ENCODE data around the gene TBCD.

Gene TBCD

GRCh38 chr17:82908543-82909160, 156.8 kb downstream of the TBCD start:
- no peak for DNase-seq (ENCODE audit: low read depth)
- H3K4me3 ChIP-seq (ENCODE audit: low read depth, low read length): no peak overlapping the region
- in situ Hi-C loops (cut with HindIII; ENCODE audit: low sequenced_read_pairs): no loop called here
- no peak for TF ChIP-seq CTCF (IDR thresholded peaks at IDR 0.05; ENCODE audit: low read depth, low read length, missing control alignments)

- in situ Hi-C loops (cut with HindIII; ENCODE audit: low sequenced_read_pairs): no loop called here
- TF ChIP-seq CTCF (IDR thresholded peaks at IDR 0.05; ENCODE audit: low read depth, low read length, missing control alignments): no peak
Observed at GRCh38 chr17:82909322-82909904, 157.5 kb downstream of the TBCD start.

GRCh38 chr17:82910041-82910481, 158.2 kb downstream of the TBCD start:
- in situ Hi-C loops (cut with HindIII; ENCODE audit: low sequenced_read_pairs): no loop called here
- TF ChIP-seq CTCF (IDR thresholded peaks at IDR 0.05; ENCODE audit: low read depth, low read length, missing control alignments): no peak
- H3K4me3 ChIP-seq (ENCODE audit: low read depth, low read length): no peak overlapping the region

More at GRCh38 chr17:82909322-82909904, 157.5 kb downstream of the TBCD start:
- no peak for DNase-seq (ENCODE audit: low read depth)
- no peak overlapping the region for H3K4me3 ChIP-seq (ENCODE audit: low read depth, low read length)

GRCh38 chr17:82910770-82911169, 158.9 kb downstream of the TBCD start:
- no peak overlapping the region for H3K4me3 ChIP-seq (ENCODE audit: low read depth, low read length)
- DNase-seq (ENCODE audit: low read depth): no peak
- TF ChIP-seq CTCF (IDR thresholded peaks at IDR 0.05; ENCODE audit: low read depth, low read length, missing control alignments): no peak
- in situ Hi-C loops (cut with HindIII; ENCODE audit: low sequenced_read_pairs): no loop called here

More at GRCh38 chr17:82910041-82910481, 158.2 kb downstream of the TBCD start:
- no peak for DNase-seq (ENCODE audit: low read depth)

- H3K4me3 ChIP-seq (ENCODE audit: low read depth, low read length): no peak overlapping the region
- DNase-seq (ENCODE audit: low read depth): no peak
- in situ Hi-C loops (cut with HindIII; ENCODE audit: low sequenced_read_pairs): no loop called here
- TF ChIP-seq CTCF (IDR thresholded peaks at IDR 0.05; ENCODE audit: low read depth, low read length, missing control alignments): no peak
Observed at GRCh38 chr17:82911822-82912221, 160.0 kb downstream of the TBCD start.

GRCh38 chr17:82912484-82913089, 160.7 kb downstream of the TBCD start:
- no peak overlapping the region for H3K4me3 ChIP-seq (ENCODE audit: low read depth, low read length)
- DNase-seq (ENCODE audit: low read depth): no peak
- in situ Hi-C loops (cut with HindIII; ENCODE audit: low sequenced_read_pairs): no loop called here
- no peak for TF ChIP-seq CTCF (IDR thresholded peaks at IDR 0.05; ENCODE audit: low read depth, low read length, missing control alignments)

All from astrocyte of the cerebellum (primary cell).